ENCODE results near the gene DDX43.

- TF ChIP-seq, protein P1, sequence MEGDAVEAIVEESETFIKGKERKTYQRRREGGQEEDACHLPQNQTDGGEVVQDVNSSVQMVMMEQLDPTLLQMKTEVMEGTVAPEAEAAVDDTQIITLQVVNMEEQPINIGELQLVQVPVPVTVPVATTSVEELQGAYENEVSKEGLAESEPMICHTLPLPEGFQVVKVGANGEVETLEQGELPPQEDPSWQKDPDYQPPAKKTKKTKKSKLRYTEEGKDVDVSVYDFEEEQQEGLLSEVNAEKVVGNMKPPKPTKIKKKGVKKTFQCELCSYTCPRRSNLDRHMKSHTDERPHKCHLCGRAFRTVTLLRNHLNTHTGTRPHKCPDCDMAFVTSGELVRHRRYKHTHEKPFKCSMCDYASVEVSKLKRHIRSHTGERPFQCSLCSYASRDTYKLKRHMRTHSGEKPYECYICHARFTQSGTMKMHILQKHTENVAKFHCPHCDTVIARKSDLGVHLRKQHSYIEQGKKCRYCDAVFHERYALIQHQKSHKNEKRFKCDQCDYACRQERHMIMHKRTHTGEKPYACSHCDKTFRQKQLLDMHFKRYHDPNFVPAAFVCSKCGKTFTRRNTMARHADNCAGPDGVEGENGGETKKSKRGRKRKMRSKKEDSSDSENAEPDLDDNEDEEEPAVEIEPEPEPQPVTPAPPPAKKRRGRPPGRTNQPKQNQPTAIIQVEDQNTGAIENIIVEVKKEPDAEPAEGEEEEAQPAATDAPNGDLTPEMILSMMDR (IDR thresholded peaks at IDR 0.05; ENCODE audit: low read depth, low read length, missing input control), result no peak
- TF ChIP-seq SP1 (IDR thresholded peaks at IDR 0.05), result no peak
- no peak for TF ChIP-seq MAX (IDR thresholded peaks at IDR 0.05)
- no peak for TF ChIP-seq TAF1 (conservative IDR thresholded peaks at IDR 0.05)
- TF ChIP-seq JUND (IDR thresholded peaks at IDR 0.05), result no peak
- no peak for TF ChIP-seq RXRA (IDR thresholded peaks at IDR 0.05)
- TF ChIP-seq ZBTB33 (IDR thresholded peaks at IDR 0.05), result no peak
Measured at GRCh38 chr6:73460056-73460455, 65.4 kb downstream of the DDX43 start.

Data from liver (tissue), 3 donors.